GM12878 (cell line): ENCODE data around the gene IER5. TPM values are rescaled to one million over a fixed set of nuclear protein-coding genes. Genes with fewer than 3 reads are reported as not detected.

ENCODE experiments used
- ATAC-seq: fragments of 200-7000 bp; cut with Tn5 transposase; 3 replicates; pipeline ENCODE4 v1.9.1; 2020; ENCODE audit warnings: mild to moderate bottlenecking, moderate library complexity
- BruUV-seq: library from RNA; stranded (reverse); fragments of 400-500 nt; replicated peaks from 2 replicates; lab custom pipeline; 2021; lab: Mats Ljungman, UMichigan
- CTCF ChIA-PET: fragments of 300-600 bp; sonication (Branson Sonifier 250); formaldehyde crosslinking; extraction: SDS; loops from one replicate; lab custom pipeline; 2021; ENCODE audit warnings: inconsistent platforms; lab: Yijun Ruan, JAX
- POLR2A ChIA-PET: fragments of 350-600 bp; formaldehyde crosslinking; extraction: SDS; loops from one replicate; lab custom pipeline; 2021; ENCODE audit warnings: inconsistent platforms; lab: Charles Lee
- RAD21 ChIA-PET: fragments of 300-600 bp; sonication (Branson Sonifier 250); formaldehyde crosslinking; loops from one replicate; lab custom pipeline; 2023; ENCODE audit warnings: antibody characterized with exemption; ENCODE audit not compliant: unreplicated experiment; lab: Charles Lee
- SMC1A ChIA-PET: fragments of 300-600 bp; sonication (Branson Sonifier 250); formaldehyde crosslinking; loops from one replicate; lab custom pipeline; 2023; ENCODE audit not compliant: unreplicated experiment, uncharacterized antibody; lab: Charles Lee
- DNase-seq: peaks from one replicate; pipeline ENCODE4 v3.0.0-alpha.2; 2011; ENCODE audit warnings: low read depth, low spot score
- FAIRE-seq: peaks from 3 replicates; lab custom pipeline; 2011; peaks lifted over from hg19 to GRCh38; lab: Jason Lieb, UNC
- H2AFZ ChIP-seq: 2 replicates; pipeline ENCODE4 v1.6.0; 2011; ENCODE audit warnings: low read depth, low read length, control low read depth; ENCODE audit not compliant: control insufficient read depth
- H3K27ac ChIP-seq: 2 replicates; pipeline ENCODE4 v1.5.1; 2011; ENCODE audit warnings: control low read depth; ENCODE audit not compliant: control insufficient read depth, insufficient read depth
- H3K27me3 ChIP-seq, 2 experiments: replicated peaks in 1 of 2; 2 replicates each; pipeline versions ENCODE4 v1.6.0 to v1.6.1; 2011; ENCODE audit warnings: low read length in 1 of 2; ENCODE audit not compliant: control insufficient read depth in 2 of 2, insufficient read depth in 2 of 2
- H3K36me3 ChIP-seq, 2 experiments: 2 replicates each; pipeline ENCODE4 v1.5.1; 2011; ENCODE audit warnings: low read length in 1 of 2; ENCODE audit not compliant: control insufficient read depth in 2 of 2, insufficient read depth in 2 of 2
- H3K4me1 ChIP-seq: 2 replicates; pipeline ENCODE4 v1.6.1; 2011; ENCODE audit warnings: mild to moderate bottlenecking, low read length, moderate library complexity, mixed read lengths; ENCODE audit not compliant: control insufficient read depth, insufficient read depth
- H3K4me2 ChIP-seq: 2 replicates; pipeline ENCODE4 v1.6.0; 2011; ENCODE audit warnings: control low read depth; ENCODE audit not compliant: control insufficient read depth, insufficient read depth
- H3K4me3 ChIP-seq: fragments of 200-600 bp; sonication (generic); 2 replicates; pipeline ENCODE4 v1.5.1; 2016
- H3K79me2 ChIP-seq: 2 replicates; pipeline ENCODE4 v1.6.0; 2011; ENCODE audit warnings: low read length; ENCODE audit not compliant: control insufficient read depth, insufficient read depth
- H3K9ac ChIP-seq: 2 replicates; pipeline ENCODE4 v1.8.0; 2011; ENCODE audit warnings: low read length, control low read depth, mixed read lengths; ENCODE audit not compliant: control insufficient read depth, insufficient read depth
- H3K9me3 ChIP-seq: replicated peaks from 3 replicates; pipeline ENCODE4 v1.5.1; 2011; ENCODE audit warnings: mild to moderate bottlenecking, low read length; ENCODE audit not compliant: control insufficient read depth, insufficient read depth
- H4K20me1 ChIP-seq: 2 replicates; pipeline ENCODE4 v1.6.0; 2011; ENCODE audit not compliant: control insufficient read depth, insufficient read depth
- CTCF ChIP-seq, 3 experiments: IDR thresholded peaks in 2 of 3; conservative IDR thresholded peaks in 1 of 3; 2 replicates each; pipeline ENCODE4 v1.5.1; 2011; ENCODE audit warnings: low read depth in 3 of 3, low read length in 3 of 3, mild to moderate bottlenecking in 3 of 3, control low read depth in 2 of 3, moderate library complexity in 2 of 3, inconsistent platforms in 1 of 3, mixed read lengths in 1 of 3; ENCODE audit not compliant: control insufficient read depth in 2 of 3, insufficient read depth in 1 of 3; ENCODE audit errors: extremely low read depth in 1 of 3
- EGR1 ChIP-seq, 2 experiments: IDR thresholded peaks; 1 replicate in 1 of 2; 2 replicates in 1 of 2; pipeline ENCODE4 v1.6.1; 2011 to 2012; ENCODE audit warnings: low read depth in 2 of 2, low read length in 2 of 2, borderline replicate concordance in 1 of 2, mild to moderate bottlenecking in 1 of 2, moderate library complexity in 1 of 2
- NR2C2 ChIP-seq: IDR thresholded peaks from 2 replicates; pipeline ENCODE4 v1.6.1; 2011; ENCODE audit warnings: borderline replicate concordance, low read depth; ENCODE audit not compliant: control insufficient read depth, insufficient read length
- RAD21 ChIP-seq: IDR thresholded peaks from 2 replicates; pipeline ENCODE4 v1.6.1; 2011; ENCODE audit warnings: mild to moderate bottlenecking, low read depth, low read length, moderate library complexity; ENCODE audit not compliant: insufficient read depth
- SUZ12 ChIP-seq: fragments of 200-600 bp; sonication (generic); IDR thresholded peaks from one replicate; pipeline ENCODE4 v1.6.1; 2018; ENCODE audit warnings: antibody characterized with exemption, mild to moderate bottlenecking; ENCODE audit not compliant: unreplicated experiment
- ZNF687 ChIP-seq: fragments of 450-650 bp; IDR thresholded peaks from 2 replicates; pipeline ENCODE4 v1.6.1; 2017; ENCODE audit warnings: mild to moderate bottlenecking, moderate library complexity
- WGBS: methylation state at CpG from one replicate; pipeline ENCODE4 v1.1.6; 2016; ENCODE audit warnings: low lambda C conversion rate; ENCODE audit not compliant: insufficient replicate concordance, insufficient coverage; ENCODE audit errors: missing lambda C conversion rate; 5-methylcytosine and 5-hydroxymethylcytosine counted together
- in situ Hi-C: fragments of 300-500 bp; cut with MboI; formaldehyde crosslinking; loops from 9 replicates; pipeline ENCODE4 v1.14.3; 2018; ENCODE audit warnings: mixed read lengths
- intact Hi-C: fragments of 100-400 bp; cut with micrococcal nuclease; formaldehyde crosslinking; loops from one replicate; pipeline ENCODE4 v1.14.2; 2022; ENCODE audit not compliant: unreplicated experiment
- polyA plus RNA-seq, 11 experiments: library from polyadenylated mRNA; depleted of rRNA in 4 of 11; unstranded in 6 of 11; stranded (reverse) in 5 of 11; fragments of >200 nt; fragmentation: Nextera tagmentation in 4 of 11; fragmentation: Illumina TruSeq in 1 of 11; extraction: Ambion mirVana in 4 of 11; extraction: Trizol in 1 of 11; gene quantifications; 1 replicate in 1 of 11; 2 replicates in 10 of 11; pipeline versions ENCODE4 v1.2.1 to v1.2.3, GENCODE V29; 2011 to 2016; ENCODE audit warnings: inconsistent platforms in 2 of 11, missing spikeins in 2 of 11, low read depth in 1 of 11
- total RNA-seq, 4 experiments: library from RNA; depleted of rRNA in 3 of 4; stranded (reverse); fragments of >200 nt in 3 of 4; fragmentation: Illumina TruSeq in 1 of 4; extraction: Trizol in 1 of 4; gene quantifications; 2 replicates each; pipeline versions ENCODE4 v1.2.1 to v1.2.3, GENCODE V29; 2013 to 2021

IER5 gene
- total and polyA plus RNA-seq, 10 of the 15 experiments (the other 5 are each of a cell fraction or from before 2014, with no cell fraction given), result 4.3 to 75.2 (median 30.5) TPM

DNA sequence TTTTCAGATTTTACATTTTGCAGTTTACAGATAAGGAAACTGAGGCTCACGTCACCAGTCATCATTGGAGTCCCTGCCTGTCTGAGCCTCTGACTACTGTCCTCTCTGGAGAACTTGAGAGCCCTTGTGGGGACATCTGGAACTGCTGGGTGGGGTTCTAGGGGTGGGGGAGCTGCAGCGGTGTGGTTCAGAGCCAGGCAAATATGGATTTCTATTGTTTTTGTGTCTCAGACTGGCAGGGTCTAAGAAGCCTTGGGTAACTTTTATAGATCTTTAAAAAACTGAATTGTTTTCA, 46.9 kb downstream of the IER5 start:
- TF ChIP-seq RAD21, result peak; percentile 51
- TF ChIP-seq NR2C2, result no peak
- TF ChIP-seq ZNF687, result no peak
- TF ChIP-seq EGR1 (IDR thresholded peaks at IDR 0.05; ENCODE audit: borderline replicate concordance in 1 of 2, low read depth in 2 of 2, low read length in 2 of 2), result no peak
- TF ChIP-seq CTCF (IDR thresholded peaks at IDR 0.05 in 2 of 3, conservative IDR thresholded peaks at IDR 0.05 in 1 of 3; ENCODE audit: control insufficient read depth in 2 of 3, extremely low read depth in 1 of 3, insufficient read depth in 1 of 3, low read depth in 3 of 3, low read length in 3 of 3), result peak; percentile 20 to 48 (median 27); a peak in 4 of 6 replicates
- TF ChIP-seq SUZ12, result no peak
- ChIA-PET SMC1A (interaction anchor here (0.6 to 36.3 kb wide), 20 partner anchors 8 to 504 kb away, joined by 3 to 1399 read pairs (median 6); partner anchors contain the start of genes IER5 and MR1), CTCF (interaction anchor here (0.9 to 36.6 kb wide), 8 partner anchors 18 to 251 kb away, joined by 3 to 1067 read pairs (median 5); partner anchors contain the start of genes IER5 and MR1), POLR2A (interaction anchor here (0.6 to 3.3 kb wide), 14 partner anchors 8 to 254 kb away, joined by 3 to 28 read pairs (median 4); partner anchors contain the start of gene MR1), RAD21 (interaction anchor here (0.9 to 21.2 kb wide), 17 partner anchors 7 to 253 kb away, joined by 4 to 966 read pairs (median 6); partner anchors contain the start of genes IER5 and MR1)
- no TSS peak for BruUV-seq
- 65% methylated on average over 2 of the region's 2 CpGs for WGBS
- H3K27ac ChIP-seq, result peak overlapping the region; percentile 92
- in situ Hi-C loops (no loop called here), intact Hi-C loops (loop anchor here (2.0 kb wide), 1 partner anchor 73 kb away; no protein-coding TSS in a partner anchor)
- H3K79me2 ChIP-seq, result peaks cover 13% of the 10 kb centered on the region
- peak; percentile 52 for ATAC-seq
- H3K9me3 ChIP-seq, result no peaks in the 10 kb centered on the region
- H3K4me2 ChIP-seq, result peak overlapping the region; percentile 87
- H3K4me3 ChIP-seq, result peak overlapping the region; percentile 66; the same call in 1 of the 2 replicates
- no peaks in the 10 kb centered on the region for H4K20me1 ChIP-seq
- no peak for DNase-seq
- peak overlapping the region; percentile 69 for H3K9ac ChIP-seq
- no peak overlapping the region; the same call in 1 of the 2 replicates for H2AFZ ChIP-seq
- FAIRE-seq, result no peak
- peaks cover 73% of the 10 kb centered on the region for H3K4me1 ChIP-seq
- H3K27me3 ChIP-seq, result no peaks in the 10 kb centered on the region
- no peaks in the 10 kb centered on the region for H3K36me3 ChIP-seq
